A673 (cell line): ENCODE measurements around the gene CFAP58.

Experiments used
- CTCF ChIP-seq: fragments of 300-800, 200-600 bp; sonication (generic); conservative IDR thresholded peaks from 2 replicates; pipeline ENCODE4 v1.5.1; 2017; ENCODE audit warnings: low read depth, mild to moderate bottlenecking, antibody characterized with exemption, low read length, moderate library complexity, mixed read lengths
- EZH2 ChIP-seq: fragments of 200-600 bp; sonication (generic); IDR thresholded peaks from 2 replicates; pipeline ENCODE4 v1.6.1; 2017; ENCODE audit warnings: borderline replicate concordance, low read depth, mild to moderate bottlenecking, mixed read lengths, antibody characterized with exemption, low read length; ENCODE audit not compliant: poor library complexity, severe bottlenecking

GRCh38 chr10:104457543-104457828, 103.9 kb downstream of the CFAP58 start:
- no peak for TF ChIP-seq EZH2
- no peak for TF ChIP-seq CTCF
